IPS-NIHi7 (cell line): ENCODE results near the gene BPIFB3.
A peak's percentile ranks its signal among the peaks of the same experiment; 100 is the strongest.
"Not testable (repeated sequence)": the region's sequence is repeated elsewhere in the genome, so short reads cannot be mapped to it uniquely, and the experiment has no call there.

Experiments used
- DNase-seq: peaks from one replicate; pipeline ENCODE4 v3.0.0; 2012; ENCODE audit warnings: mixed read lengths; ENCODE audit errors: extremely low spot score

The BPIFB3 gene

GRCh38 chr20:33084722-33085121, 31.0 kb downstream of the BPIFB3 start:
- no peak for DNase-seq

GRCh38 chr20:33086052-33086722, 32.5 kb downstream of the BPIFB3 start:
- DNase-seq: no peak

- DNase-seq: no peak
Measured at GRCh38 chr20:33091147-33091546, 37.4 kb downstream of the BPIFB3 start.

- no peak for DNase-seq
Measured at GRCh38 chr20:33091693-33092092, 38.0 kb downstream of the BPIFB3 start.

- no peak for DNase-seq
Measured at GRCh38 chr20:33092361-33092760, 38.7 kb downstream of the BPIFB3 start.

GRCh38 chr20:33093074-33093473, 39.4 kb downstream of the BPIFB3 start:
- DNase-seq: no peak

- no peak for DNase-seq
Measured at GRCh38 chr20:33093582-33093981, 39.9 kb downstream of the BPIFB3 start.

GRCh38 chr20:33095249-33095648, 41.5 kb downstream of the BPIFB3 start:
- no peak for DNase-seq

- DNase-seq: peak; percentile 95
Measured at GRCh38 chr20:33095902-33096584, 42.3 kb downstream of the BPIFB3 start.

GRCh38 chr20:33097001-33097400, 43.3 kb downstream of the BPIFB3 start:
- no peak for DNase-seq

- no peak for DNase-seq
Measured at GRCh38 chr20:33099843-33100538, 46.3 kb downstream of the BPIFB3 start.

- DNase-seq: no peak
Measured at GRCh38 chr20:33103556-33103955, 49.9 kb downstream of the BPIFB3 start.

GRCh38 chr20:33104336-33104735, 50.6 kb downstream of the BPIFB3 start:
- DNase-seq: no peak

GRCh38 chr20:33105316-33105924, 51.7 kb downstream of the BPIFB3 start:
- DNase-seq: no peak

- not testable (repeated sequence) for DNase-seq
Measured at GRCh38 chr20:33106058-33106620, 52.4 kb downstream of the BPIFB3 start.

GRCh38 chr20:33108661-33109060, 55.0 kb downstream of the BPIFB3 start:
- DNase-seq: no peak

GRCh38 chr20:33110147-33110825, 56.6 kb downstream of the BPIFB3 start:
- DNase-seq: no peak

GRCh38 chr20:33111306-33111705, 57.6 kb downstream of the BPIFB3 start:
- no peak for DNase-seq

GRCh38 chr20:33112547-33113386, 59.1 kb downstream of the BPIFB3 start:
- no peak for DNase-seq

- DNase-seq: no peak
Measured at GRCh38 chr20:33113387-33113908, 59.7 kb downstream of the BPIFB3 start.
